ENCODE data around the gene MRPL33.

Gene MRPL33

GRCh38 chr2:27814758-27815157 lies 43.2 kb downstream of the MRPL33 start:
- no peaks in the 10 kb centered on the region for H3K36me3 Mint-ChIP-seq (ENCODE audit: low read depth)
- H3K9me3 Mint-ChIP-seq: no peaks in the 10 kb centered on the region
- no peak overlapping the region for H3K27ac Mint-ChIP-seq
- H3K27me3 Mint-ChIP-seq: no peaks in the 10 kb centered on the region
- no peak overlapping the region for H3K4me3 Mint-ChIP-seq
- H3K4me1 Mint-ChIP-seq (ENCODE audit: low read depth): peaks cover 37% of the 10 kb centered on the region
- intact Hi-C loops (cut with micrococcal nuclease): no loop called here

GRCh38 chr2:27815860-27816438 lies 44.4 kb downstream of the MRPL33 start:
- Mint-ChIP-seq H3K9me3 (no peaks in the 10 kb centered on the region), H3K4me3 (no peak overlapping the region), H3K36me3 (ENCODE audit: low read depth) (no peaks in the 10 kb centered on the region), H3K4me1 (ENCODE audit: low read depth) (peaks cover 25% of the 10 kb centered on the region), H3K27me3 (no peaks in the 10 kb centered on the region), H3K27ac (no peak overlapping the region)
- intact Hi-C loops (cut with micrococcal nuclease): no loop called here

GRCh38 chr2:27822049-27822448 lies 50.5 kb downstream of the MRPL33 start:
- intact Hi-C loops (cut with micrococcal nuclease): no loop called here
- Mint-ChIP-seq H3K36me3 (ENCODE audit: low read depth) (no peaks in the 10 kb centered on the region), H3K9me3 (peaks cover 10% of the 10 kb centered on the region), H3K4me3 (no peak overlapping the region), H3K27ac (no peak overlapping the region), H3K27me3 (no peaks in the 10 kb centered on the region), H3K4me1 (ENCODE audit: low read depth) (peaks cover 13% of the 10 kb centered on the region)

GRCh38 chr2:27823135-27823534 lies 51.6 kb downstream of the MRPL33 start:
- H3K9me3 Mint-ChIP-seq: peaks cover 10% of the 10 kb centered on the region
- H3K4me1 Mint-ChIP-seq (ENCODE audit: low read depth): peaks cover 18% of the 10 kb centered on the region
- intact Hi-C loops (cut with micrococcal nuclease): no loop called here
- H3K4me3 Mint-ChIP-seq: no peak overlapping the region
- no peak overlapping the region for H3K27ac Mint-ChIP-seq
- no peaks in the 10 kb centered on the region for H3K36me3 Mint-ChIP-seq (ENCODE audit: low read depth)
- H3K27me3 Mint-ChIP-seq: no peaks in the 10 kb centered on the region

- intact Hi-C loops (cut with micrococcal nuclease): no loop called here
- Mint-ChIP-seq H3K27me3 (no peaks in the 10 kb centered on the region), H3K4me3 (no peak overlapping the region), H3K27ac (no peak overlapping the region), H3K36me3 (ENCODE audit: low read depth) (no peaks in the 10 kb centered on the region), H3K9me3 (peaks cover 10% of the 10 kb centered on the region), H3K4me1 (ENCODE audit: low read depth) (peaks cover 18% of the 10 kb centered on the region)
Measured at GRCh38 chr2:27823569-27823968, 52.0 kb downstream of the MRPL33 start.

GRCh38 chr2:27824401-27824800 lies 52.9 kb downstream of the MRPL33 start:
- H3K27ac Mint-ChIP-seq: no peak overlapping the region
- peaks cover 10% of the 10 kb centered on the region for H3K9me3 Mint-ChIP-seq
- intact Hi-C loops (cut with micrococcal nuclease): no loop called here
- peaks cover 18% of the 10 kb centered on the region for H3K4me1 Mint-ChIP-seq (ENCODE audit: low read depth)
- H3K36me3 Mint-ChIP-seq (ENCODE audit: low read depth): no peaks in the 10 kb centered on the region
- no peaks in the 10 kb centered on the region for H3K27me3 Mint-ChIP-seq
- H3K4me3 Mint-ChIP-seq: no peak overlapping the region

- intact Hi-C loops (cut with micrococcal nuclease): no loop called here
- H3K4me1 Mint-ChIP-seq (ENCODE audit: low read depth): peaks cover 43% of the 10 kb centered on the region
- H3K4me3 Mint-ChIP-seq: no peak overlapping the region
- H3K9me3 Mint-ChIP-seq: peaks cover 17% of the 10 kb centered on the region
- no peaks in the 10 kb centered on the region for H3K27me3 Mint-ChIP-seq
- peaks cover 7% of the 10 kb centered on the region for H3K36me3 Mint-ChIP-seq (ENCODE audit: low read depth)
- H3K27ac Mint-ChIP-seq: no peak overlapping the region
Measured at GRCh38 chr2:27828305-27828704, 56.8 kb downstream of the MRPL33 start.

Measured in dendritic cell treated with granulocyte-macrophage colony-stimulating factor and Interleukin-4, amounts not matched to agents 40 ng/mL and 50 ng/mL, for 4 days (primary cell).